Activated naive CD4-positive, alpha-beta T cell treated with anti-CD3 and anti-CD28 coated beads, Interleukin-2, amount 10 ng/mL, durations not matched to agents 7 days and 5 days (primary cell): ENCODE data around the gene PCDHB11.
"Not testable (repeated sequence)": the region's sequence is repeated elsewhere in the genome, so short reads cannot be mapped to it uniquely, and the experiment has no call there.

Experiments used
- CTCF ChIA-PET: fragments of 350-600 bp; sonication (Branson Sonifier 250); formaldehyde crosslinking; loops from one replicate; lab custom pipeline; 2021; ENCODE audit warnings: antibody characterized with exemption; lab: Charles Lee
- DNase-seq: peaks from one replicate; pipeline ENCODE4 v3.0.0-alpha.2; 2020
- H3K27ac Mint-ChIP-seq: one replicate; pipeline ENCODE4 v1.8.0; 2021; ENCODE audit warnings: mild to moderate bottlenecking, moderate library complexity, mixed read lengths
- H3K27me3 Mint-ChIP-seq: one replicate; pipeline ENCODE4 v1.8.0; 2021; ENCODE audit warnings: mild to moderate bottlenecking, mixed read lengths
- H3K36me3 Mint-ChIP-seq: one replicate; pipeline ENCODE4 v1.8.0; 2021; ENCODE audit warnings: mixed read lengths
- H3K4me1 Mint-ChIP-seq: one replicate; pipeline ENCODE4 v1.8.0; 2021; ENCODE audit warnings: mixed read lengths
- H3K4me3 Mint-ChIP-seq: one replicate; pipeline ENCODE4 v1.8.0; 2021; ENCODE audit warnings: mild to moderate bottlenecking, moderate library complexity, mixed read lengths
- H3K9me3 Mint-ChIP-seq: one replicate; pipeline ENCODE4 v1.8.0; 2021; ENCODE audit warnings: mixed read lengths

Gene PCDHB11

GRCh38 chr5:141201646-141202045 is 2.2 kb downstream of the PCDHB11 start:
- H3K27me3 Mint-ChIP-seq, H3K4me3 Mint-ChIP-seq, H3K27ac Mint-ChIP-seq, DNase-seq, H3K4me1 Mint-ChIP-seq, CTCF ChIA-PET, H3K36me3 Mint-ChIP-seq: not testable (repeated sequence)
- peaks cover 18% of the 10 kb centered on the region for H3K9me3 Mint-ChIP-seq

DNA sequence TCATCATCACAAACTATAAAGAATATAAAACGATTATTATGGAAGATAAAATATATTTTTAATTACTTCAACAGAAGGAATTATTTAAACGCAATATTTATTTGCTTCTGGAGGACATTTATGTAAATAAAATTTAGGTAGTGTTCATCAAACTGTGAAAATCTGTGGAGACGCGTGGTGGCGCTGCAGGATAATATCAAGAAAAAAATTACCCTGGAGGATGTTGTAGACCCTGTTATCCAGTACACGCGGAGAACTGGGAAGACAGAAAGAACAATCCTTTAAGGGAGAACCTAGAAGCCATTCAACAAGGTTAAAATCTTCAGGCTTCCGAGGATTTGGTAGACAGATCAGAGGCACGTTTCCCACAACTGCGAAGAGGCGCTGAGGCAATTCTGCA is 9.1 kb downstream of the PCDHB11 start, which contains the start of gene PCDHB12:
Gene PCDHB12 (plus strand): TSS at position 242 of the 400 bp plus-strand sequence. CDS start 189 bp downstream, outside the sequence.
- DNase-seq: no peak
- Mint-ChIP-seq H3K27ac (no peak within 1 kb of the TSS), H3K4me1 (no peaks in the 10 kb centered on the region), H3K36me3 (peaks cover 2% of the 10 kb centered on the region), H3K9me3 (peaks cover 6% of the 10 kb centered on the region), H3K27me3 (peaks cover 9% of the 10 kb centered on the region), H3K4me3 (no peak within 1 kb of the TSS)
- CTCF ChIA-PET: interaction anchor here (1.2 kb wide), 1 partner anchor 9 kb away, joined by 3 read pairs; the partner anchor contains the start of gene PCDHB11

GRCh38 chr5:141210281-141210680 is 10.9 kb downstream of the PCDHB11 start:
- H3K27me3 Mint-ChIP-seq: peaks cover 17% of the 10 kb centered on the region
- DNase-seq, H3K4me3 Mint-ChIP-seq, H3K4me1 Mint-ChIP-seq, H3K27ac Mint-ChIP-seq, H3K36me3 Mint-ChIP-seq, CTCF ChIA-PET: not testable (repeated sequence)
- peaks cover 16% of the 10 kb centered on the region for H3K9me3 Mint-ChIP-seq

- H3K27ac Mint-ChIP-seq, H3K36me3 Mint-ChIP-seq, H3K4me3 Mint-ChIP-seq, CTCF ChIA-PET, DNase-seq, H3K4me1 Mint-ChIP-seq: not testable (repeated sequence)
- Mint-ChIP-seq H3K9me3 (peaks cover 18% of the 10 kb centered on the region), H3K27me3 (peaks cover 20% of the 10 kb centered on the region)
Measured at GRCh38 chr5:141210849-141211248, 11.4 kb downstream of the PCDHB11 start.

- H3K4me3 Mint-ChIP-seq, H3K27ac Mint-ChIP-seq, DNase-seq, H3K36me3 Mint-ChIP-seq, CTCF ChIA-PET, H3K4me1 Mint-ChIP-seq: not testable (repeated sequence)
- Mint-ChIP-seq H3K9me3 (peaks cover 18% of the 10 kb centered on the region), H3K27me3 (peaks cover 16% of the 10 kb centered on the region)
Measured at GRCh38 chr5:141213656-141214339, 14.4 kb downstream of the PCDHB11 start, which contains the start of gene PCDHB13. PCDHB13 (plus strand) TSS chr5:141213919; CDS start chr5:141214124, 205 bp downstream.

DNA sequence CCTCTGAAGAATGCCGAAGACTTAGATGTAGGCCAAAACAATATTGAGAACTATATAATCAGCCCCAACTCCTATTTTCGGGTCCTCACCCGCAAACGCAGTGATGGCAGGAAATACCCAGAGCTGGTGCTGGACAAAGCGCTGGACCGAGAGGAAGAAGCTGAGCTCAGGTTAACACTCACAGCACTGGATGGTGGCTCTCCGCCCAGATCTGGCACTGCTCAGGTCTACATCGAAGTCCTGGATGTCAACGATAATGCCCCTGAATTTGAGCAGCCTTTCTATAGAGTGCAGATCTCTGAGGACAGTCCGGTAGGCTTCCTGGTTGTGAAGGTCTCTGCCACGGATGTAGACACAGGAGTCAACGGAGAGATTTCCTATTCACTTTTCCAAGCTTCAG is 15.2 kb downstream of the PCDHB11 start:
- Mint-ChIP-seq H3K9me3 (peaks cover 21% of the 10 kb centered on the region), H3K27me3 (peaks cover 15% of the 10 kb centered on the region)
- CTCF ChIA-PET, DNase-seq, H3K4me3 Mint-ChIP-seq, H3K4me1 Mint-ChIP-seq, H3K36me3 Mint-ChIP-seq, H3K27ac Mint-ChIP-seq: not testable (repeated sequence)

DNA sequence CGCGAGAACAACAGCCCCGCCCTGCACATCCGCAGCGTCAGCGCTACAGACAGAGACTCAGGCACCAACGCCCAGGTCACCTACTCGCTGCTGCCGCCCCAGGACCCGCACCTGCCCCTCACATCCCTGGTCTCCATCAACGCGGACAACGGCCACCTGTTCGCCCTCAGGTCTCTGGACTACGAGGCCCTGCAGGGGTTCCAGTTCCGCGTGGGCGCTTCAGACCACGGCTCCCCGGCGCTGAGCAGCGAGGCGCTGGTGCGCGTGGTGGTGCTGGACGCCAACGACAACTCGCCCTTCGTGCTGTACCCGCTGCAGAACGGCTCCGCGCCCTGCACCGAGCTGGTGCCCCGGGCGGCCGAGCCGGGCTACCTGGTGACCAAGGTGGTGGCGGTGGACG is 16.1 kb downstream of the PCDHB11 start:
- H3K4me1 Mint-ChIP-seq, H3K4me3 Mint-ChIP-seq, H3K36me3 Mint-ChIP-seq, CTCF ChIA-PET, DNase-seq: not testable (repeated sequence)
- Mint-ChIP-seq H3K9me3 (peaks cover 19% of the 10 kb centered on the region), H3K27ac (peak overlapping the region; percentile 33), H3K27me3 (peaks cover 11% of the 10 kb centered on the region)

GRCh38 chr5:141216035-141216434 is 16.6 kb downstream of the PCDHB11 start:
- H3K36me3 Mint-ChIP-seq, H3K4me1 Mint-ChIP-seq, CTCF ChIA-PET, H3K4me3 Mint-ChIP-seq, DNase-seq, H3K27ac Mint-ChIP-seq: not testable (repeated sequence)
- Mint-ChIP-seq H3K27me3 (peaks cover 11% of the 10 kb centered on the region), H3K9me3 (peaks cover 17% of the 10 kb centered on the region)

DNA sequence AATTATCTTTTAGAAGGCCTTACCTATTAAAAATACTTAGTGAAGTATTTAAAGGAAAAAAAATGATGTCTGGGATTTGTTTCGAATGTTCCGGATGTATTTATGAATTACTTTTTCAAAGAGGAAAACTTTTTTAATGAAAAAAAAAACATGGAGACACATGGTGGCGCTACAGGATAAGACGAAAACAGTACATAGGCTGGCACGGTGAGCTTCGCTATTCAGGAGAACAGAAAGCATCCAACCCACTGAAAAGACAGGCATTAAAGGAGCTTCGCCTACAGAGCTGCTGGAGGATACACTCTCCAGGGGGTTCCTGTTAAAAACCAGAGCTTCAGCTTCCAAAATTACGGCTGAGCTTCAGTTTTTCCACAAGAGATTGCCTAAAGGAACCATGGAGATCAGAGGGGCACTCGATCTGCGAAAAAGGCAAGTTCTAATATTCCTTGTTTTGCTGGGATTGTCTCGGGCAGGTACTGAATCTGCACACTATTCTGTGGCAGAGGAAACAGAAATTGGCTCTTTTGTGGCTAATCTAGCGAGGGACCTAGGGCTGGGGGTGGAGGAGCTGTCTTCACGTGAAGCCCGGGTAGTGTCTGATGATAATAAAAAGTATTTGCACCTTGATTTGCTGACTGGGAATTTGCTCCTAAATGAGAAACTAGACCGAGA is 23.8 kb downstream of the PCDHB11 start, which contains the start of gene PCDHB14:
Gene PCDHB14 (plus strand): TSS at position 232 of the 672 bp plus-strand sequence. CDS start 163 bp downstream, at position 395.
- peaks cover 13% of the 10 kb centered on the region for H3K27me3 Mint-ChIP-seq
- peaks cover 7% of the 10 kb centered on the region for H3K9me3 Mint-ChIP-seq
- no peak within 1 kb of the TSS for H3K27ac Mint-ChIP-seq
- no peak for DNase-seq
- no peaks in the 10 kb centered on the region for H3K4me1 Mint-ChIP-seq
- H3K4me3 Mint-ChIP-seq: no peak within 1 kb of the TSS
- CTCF ChIA-PET: interaction anchor here (0.7 to 2.3 kb wide), 2 partner anchors 37 to 335 kb away, joined by 3 to 7 read pairs; no protein-coding TSS in a partner anchor
- no peaks in the 10 kb centered on the region for H3K36me3 Mint-ChIP-seq

DNA sequence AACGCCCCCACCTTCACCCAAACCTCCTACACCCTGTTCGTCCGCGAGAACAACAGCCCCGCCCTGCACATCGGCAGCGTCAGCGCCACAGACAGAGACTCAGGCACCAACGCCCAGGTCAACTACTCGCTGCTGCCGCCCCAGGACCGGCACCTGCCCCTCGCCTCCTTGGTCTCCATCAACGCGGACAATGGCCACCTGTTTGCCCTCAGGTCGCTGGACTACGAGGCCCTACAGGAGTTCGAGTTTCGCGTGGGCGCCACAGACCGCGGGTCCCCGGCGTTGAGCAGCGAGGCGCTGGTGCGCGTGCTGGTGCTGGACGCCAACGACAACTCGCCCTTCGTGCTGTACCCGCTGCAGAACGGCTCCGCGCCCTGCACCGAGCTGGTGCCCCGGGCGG is 25.4 kb downstream of the PCDHB11 start:
- H3K4me3 Mint-ChIP-seq, CTCF ChIA-PET, H3K27ac Mint-ChIP-seq, H3K4me1 Mint-ChIP-seq, H3K9me3 Mint-ChIP-seq, H3K36me3 Mint-ChIP-seq, DNase-seq: not testable (repeated sequence)
- H3K27me3 Mint-ChIP-seq: peaks cover 13% of the 10 kb centered on the region

DNA sequence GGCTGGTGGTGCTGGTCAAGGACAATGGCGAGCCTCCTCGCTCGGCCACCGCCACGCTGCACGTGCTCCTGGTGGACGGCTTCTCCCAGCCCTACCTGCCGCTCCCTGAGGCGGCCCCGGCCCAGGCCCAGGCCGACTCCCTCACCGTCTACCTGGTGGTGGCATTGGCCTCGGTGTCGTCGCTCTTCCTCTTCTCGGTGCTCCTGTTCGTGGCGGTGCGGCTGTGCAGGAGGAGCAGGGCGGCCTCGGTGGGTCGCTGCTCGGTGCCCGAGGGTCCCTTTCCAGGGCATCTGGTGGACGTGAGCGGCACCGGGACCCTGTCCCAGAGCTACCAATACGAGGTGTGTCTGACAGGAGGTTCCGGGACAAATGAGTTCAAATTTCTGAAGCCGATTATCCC is 26.0 kb downstream of the PCDHB11 start:
- H3K27ac Mint-ChIP-seq, H3K36me3 Mint-ChIP-seq, H3K4me1 Mint-ChIP-seq, CTCF ChIA-PET, H3K4me3 Mint-ChIP-seq, H3K9me3 Mint-ChIP-seq, DNase-seq: not testable (repeated sequence)
- H3K27me3 Mint-ChIP-seq: peaks cover 13% of the 10 kb centered on the region

GRCh38 chr5:141234109-141234667 is 34.8 kb downstream of the PCDHB11 start:
- peaks cover 23% of the 10 kb centered on the region for H3K9me3 Mint-ChIP-seq
- CTCF ChIA-PET: no interaction called here
- H3K27ac Mint-ChIP-seq: no peak overlapping the region
- DNase-seq: no peak
- peaks cover 24% of the 10 kb centered on the region for H3K27me3 Mint-ChIP-seq
- peaks cover 4% of the 10 kb centered on the region for H3K36me3 Mint-ChIP-seq
- no peak overlapping the region for H3K4me3 Mint-ChIP-seq
- no peaks in the 10 kb centered on the region for H3K4me1 Mint-ChIP-seq

DNA sequence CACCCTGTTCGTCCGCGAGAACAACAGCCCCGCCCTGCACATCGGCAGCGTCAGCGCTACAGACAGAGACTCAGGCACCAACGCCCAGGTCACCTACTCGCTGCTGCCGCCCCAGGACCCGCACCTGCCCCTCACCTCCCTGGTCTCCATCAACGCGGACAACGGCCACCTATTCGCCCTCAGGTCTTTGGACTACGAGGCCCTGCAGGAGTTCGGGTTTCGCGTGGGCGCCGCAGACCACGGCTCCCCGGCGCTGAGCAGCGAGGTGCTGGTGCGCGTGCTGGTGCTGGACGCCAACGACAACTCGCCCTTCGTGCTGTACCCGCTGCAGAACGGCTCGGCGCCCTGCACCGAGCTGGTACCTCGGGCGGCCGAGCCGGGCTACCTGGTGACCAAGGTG is 36.5 kb downstream of the PCDHB11 start:
- peak overlapping the region; percentile 70 for H3K27ac Mint-ChIP-seq
- CTCF ChIA-PET, H3K36me3 Mint-ChIP-seq, DNase-seq, H3K4me1 Mint-ChIP-seq, H3K4me3 Mint-ChIP-seq: not testable (repeated sequence)
- peaks cover 30% of the 10 kb centered on the region for H3K9me3 Mint-ChIP-seq
- H3K27me3 Mint-ChIP-seq: peaks cover 27% of the 10 kb centered on the region

DNA sequence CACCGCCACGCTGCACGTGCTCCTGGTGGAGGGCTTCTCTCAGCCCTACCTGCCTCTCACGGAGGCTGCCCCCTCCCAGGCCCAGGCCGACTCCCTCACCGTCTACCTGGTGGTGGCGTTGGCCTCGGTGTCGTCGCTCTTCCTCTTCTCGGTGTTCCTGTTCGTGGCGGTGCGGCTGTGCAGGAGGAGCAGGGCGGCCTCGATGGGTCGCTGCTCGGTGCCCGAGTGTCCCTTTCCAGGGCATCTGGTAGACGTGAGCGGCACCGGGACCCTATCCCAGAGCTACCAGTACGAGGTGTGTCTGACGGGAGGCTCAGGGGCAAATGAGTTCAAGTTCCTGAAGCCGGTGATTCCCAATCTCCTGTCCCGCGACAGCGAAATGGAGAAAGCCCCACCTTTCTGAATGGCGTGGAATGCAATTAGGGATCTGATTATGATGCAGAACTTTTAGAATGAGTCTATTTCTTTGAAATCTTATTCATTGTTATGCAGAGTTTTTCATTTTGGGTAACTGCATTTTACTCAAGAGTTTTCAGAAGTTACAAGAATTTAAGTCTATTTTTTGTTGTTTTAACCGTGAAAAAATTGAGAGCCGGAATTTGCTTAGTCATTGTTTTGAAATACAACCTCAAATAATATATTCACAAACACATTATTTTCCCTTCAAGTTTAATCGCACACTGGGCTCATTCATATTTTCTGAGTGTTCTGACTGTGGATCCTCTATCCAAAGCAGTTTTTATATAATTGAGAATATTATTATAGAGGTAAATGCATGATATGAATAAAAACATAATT is 37.3 kb downstream of the PCDHB11 start:
- Mint-ChIP-seq H3K9me3 (peaks cover 31% of the 10 kb centered on the region), H3K36me3 (peaks cover 3% of the 10 kb centered on the region), H3K4me1 (no peaks in the 10 kb centered on the region), H3K4me3 (no peak overlapping the region), H3K27me3 (peaks cover 33% of the 10 kb centered on the region), H3K27ac (peak overlapping the region; percentile 83)
- CTCF ChIA-PET: no interaction called here
- DNase-seq: no peak
